Colon (tissue), 2 donors: Measurements from ENCODE around the gene IMPG1.

Experiments used
- FAIRE-seq: peaks from 2 replicates; lab custom pipeline; 2012; peaks lifted over from hg19 to GRCh38; lab: Jason Lieb, UNC
- donor health status: control.
- donor health status: control.

Gene IMPG1

GRCh38 chr6:75892384-75892783 lies 180.1 kb downstream of the IMPG1 start:
- FAIRE-seq = no peak

- FAIRE-seq = no peak
These were observed 187.6 kb downstream of the IMPG1 start for GRCh38 chr6:75884822-75885221.

GRCh38 chr6:75882734-75883133 lies 189.7 kb downstream of the IMPG1 start:
- no peak for FAIRE-seq

GRCh38 chr6:75880305-75880704 lies 192.2 kb downstream of the IMPG1 start:
- no peak for FAIRE-seq

GRCh38 chr6:75876152-75876551 lies 196.3 kb downstream of the IMPG1 start:
- no peak for FAIRE-seq

GRCh38 chr6:75874224-75874623 lies 198.2 kb downstream of the IMPG1 start:
- no peak for FAIRE-seq
